GM12878 (cell line): ENCODE data around the gene NAT8L.

Source experiments
- CTCF ChIP-seq, 3 experiments: IDR thresholded peaks in 2 of 3; conservative IDR thresholded peaks in 1 of 3; 2 replicates each; pipeline ENCODE4 v1.5.1; 2011; ENCODE audit warnings: low read depth in 3 of 3, low read length in 3 of 3, mild to moderate bottlenecking in 3 of 3, control low read depth in 2 of 3, moderate library complexity in 2 of 3, inconsistent platforms in 1 of 3, mixed read lengths in 1 of 3; ENCODE audit not compliant: control insufficient read depth in 2 of 3, insufficient read depth in 1 of 3; ENCODE audit errors: extremely low read depth in 1 of 3
- HDGF ChIP-seq: fragments of 450-650 bp; IDR thresholded peaks from 2 replicates; pipeline ENCODE4 v1.6.1; 2016; ENCODE audit warnings: antibody characterized with exemption
- IKZF1 ChIP-seq: fragments of 450-650 bp; conservative IDR thresholded peaks from 2 replicates; pipeline ENCODE4 v1.6.1; 2017; ENCODE audit warnings: antibody characterized with exemption, mild to moderate bottlenecking
- MYC ChIP-seq: IDR thresholded peaks from 2 replicates; pipeline ENCODE4 v1.6.1; 2011; ENCODE audit warnings: mild to moderate bottlenecking, low read length, moderate library complexity, inconsistent platforms; ENCODE audit not compliant: insufficient read depth, insufficient replicate concordance, insufficient read length, severe bottlenecking
- USF2 ChIP-seq: IDR thresholded peaks from 2 replicates; pipeline ENCODE4 v1.6.1; 2011; ENCODE audit warnings: low read depth, low read length, improper control_type of control experiment, borderline replicate concordance
- YY1 ChIP-seq: IDR thresholded peaks from 2 replicates; pipeline ENCODE4 v1.6.1; 2011; ENCODE audit warnings: low read depth, mild to moderate bottlenecking, low read length

- TF ChIP-seq CTCF (IDR thresholded peaks at IDR 0.05 in 2 of 3, conservative IDR thresholded peaks at IDR 0.05 in 1 of 3; ENCODE audit: control insufficient read depth in 2 of 3, extremely low read depth in 1 of 3, insufficient read depth in 1 of 3, low read depth in 3 of 3, low read length in 3 of 3) (no peak), MYC (no peak), IKZF1 (no peak), HDGF (no peak), YY1 (no peak), USF2 (no peak)
Observed at GRCh38 chr4:2092669-2093053, 33.5 kb downstream of the NAT8L start.
